Sciatic nerve (tissue), 2 donors: ENCODE data around the gene AGPAT3. TPM values are rescaled to one million over a fixed set of nuclear protein-coding genes. Genes with fewer than 3 reads are reported as not detected.
A peak's percentile ranks its signal among the peaks of the same experiment; 100 is the strongest.

Experiments
- ATAC-seq: fragments of 200-7000 bp; cut with Tn5 transposase; one replicate; pipeline ENCODE4 v1.9.1; 2020; ENCODE audit warnings: mild to moderate bottlenecking, moderate library complexity
- DNase-seq: peaks from one replicate; pipeline ENCODE4 v3.0.0-alpha.2; 2020; ENCODE audit warnings: low spot score
- intact Hi-C: fragments of 100-400 bp; cut with DNase I; formaldehyde crosslinking; loops from one replicate; pipeline ENCODE4 v1.14.2; 2022
- total RNA-seq: library from RNA; stranded (reverse); fragmentation: NEBNext Ultra II Directional; extraction: Animal tissue kit (Norgen Biotek cat#: 25700); gene quantifications from one replicate; pipeline ENCODE4 v1.2.1, GENCODE V29; 2021
- donor health status: DM: no; HTN: no; CAD: no.
- donor health status: DM: no; HTN: no; CAD: no.

The AGPAT3 gene
- total RNA-seq, 1 donor from 2014 or later = 51.8 TPM

DNA sequence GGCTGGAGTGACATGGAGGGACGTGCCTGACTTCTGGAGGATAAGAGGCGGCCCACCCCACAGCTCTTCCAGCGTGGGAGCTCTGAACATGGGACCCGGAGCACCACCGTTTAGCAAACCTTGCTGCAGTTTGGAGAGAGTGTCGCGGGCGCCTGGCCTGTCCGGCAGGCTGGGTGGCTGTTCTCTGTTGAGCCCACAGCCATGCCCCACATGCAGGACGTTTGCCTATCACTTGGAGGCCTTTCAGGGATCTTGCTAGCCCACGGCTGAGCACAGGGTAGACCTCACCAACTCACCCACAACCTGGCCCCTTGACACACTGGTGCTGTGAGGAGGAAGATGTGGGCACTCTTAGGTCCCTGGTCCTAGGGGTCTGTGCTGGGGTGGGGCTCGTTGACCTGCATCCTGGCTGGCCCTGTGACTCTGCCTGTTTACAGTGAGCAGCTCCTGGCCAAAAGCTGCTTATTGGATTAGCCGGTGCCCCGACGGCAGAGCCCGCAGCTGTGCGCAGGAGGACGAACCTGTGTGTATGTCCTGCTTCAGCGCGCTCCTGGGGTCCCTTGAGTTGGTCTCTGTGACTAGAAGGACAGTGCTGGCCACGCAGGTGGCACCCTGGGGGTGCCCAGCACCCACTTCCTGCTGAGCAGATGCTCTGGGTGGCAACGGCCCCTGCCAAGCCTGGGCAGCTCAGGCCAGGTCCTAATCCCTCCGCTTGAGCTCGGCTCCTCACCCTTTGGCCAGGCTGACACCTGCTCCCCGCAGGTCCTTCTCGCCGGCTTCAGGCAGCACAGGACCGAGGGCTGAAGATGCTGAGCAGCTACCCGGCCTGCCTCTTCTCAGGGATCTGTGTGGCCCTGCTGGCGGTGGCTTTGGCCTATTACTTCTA, 74.7 kb downstream of the AGPAT3 start:
- intact Hi-C loops = loop anchor here (10.0 kb wide), 1 partner anchor 55 kb away; no protein-coding TSS in a partner anchor
- DNase-seq (no peak), ATAC-seq (no peak)

DNA sequence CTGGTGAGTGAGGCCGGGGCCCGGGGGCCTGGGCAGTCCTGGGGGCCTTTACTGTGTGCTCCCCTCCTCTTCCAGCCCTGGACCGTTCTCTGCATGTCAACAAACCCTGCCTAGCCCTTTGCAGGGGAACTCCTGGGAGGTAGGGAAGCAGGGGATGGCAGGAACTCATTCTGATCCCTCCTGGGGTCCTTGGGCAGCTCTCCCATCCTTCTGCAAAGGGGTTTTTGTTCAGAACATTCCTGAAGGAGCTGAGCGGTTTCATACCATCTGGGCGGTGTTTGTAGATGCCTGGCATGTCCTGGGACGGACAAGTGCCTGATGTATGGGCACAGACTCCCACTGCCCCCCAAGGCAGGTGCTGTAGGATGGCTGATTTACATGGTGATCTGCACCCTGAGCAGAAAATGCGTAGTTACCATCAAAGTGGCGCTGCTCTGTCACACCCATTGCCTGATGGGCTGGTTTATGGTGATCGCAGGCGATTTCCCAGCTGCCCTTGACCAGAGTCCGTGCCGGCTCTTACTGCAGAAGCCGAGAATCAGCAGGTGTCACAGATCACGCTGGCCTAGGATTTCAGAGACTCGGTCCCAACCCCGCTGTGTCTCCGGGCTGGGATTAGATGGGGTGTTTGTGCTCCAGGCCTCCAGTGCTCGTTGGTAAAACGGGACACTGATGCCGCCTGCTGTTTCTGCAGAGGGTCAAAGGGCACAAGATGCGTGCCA, 75.5 kb downstream of the AGPAT3 start:
- intact Hi-C loops = loop anchor here (10.0 kb wide), 1 partner anchor 56 kb away; no protein-coding TSS in a partner anchor
- DNase-seq (no peak), ATAC-seq (no peak)

DNA sequence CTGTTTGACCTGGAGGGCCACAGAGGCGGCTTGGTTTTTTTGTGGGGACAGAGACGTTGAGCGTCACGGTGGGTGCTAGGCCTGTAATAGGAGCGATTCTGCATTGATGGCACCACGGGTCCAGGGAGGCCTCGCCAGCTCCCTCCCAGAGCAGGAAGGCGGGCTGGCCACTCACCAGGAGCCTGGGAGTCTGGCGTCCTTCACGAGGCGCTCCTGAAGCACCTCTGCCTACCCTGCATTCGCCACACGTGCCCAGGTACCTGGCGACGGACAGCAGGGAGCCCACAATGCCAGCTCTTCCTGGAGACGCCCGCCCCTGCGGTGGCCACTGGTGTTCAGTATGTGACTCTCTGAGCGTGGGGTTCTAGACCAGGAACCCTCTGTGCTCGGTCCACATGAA, 77.2 kb downstream of the AGPAT3 start:
- intact Hi-C loops = loop anchor here (10.0 kb wide), 1 partner anchor 57 kb away; no protein-coding TSS in a partner anchor
- ATAC-seq (no peak), DNase-seq (no peak)

DNA sequence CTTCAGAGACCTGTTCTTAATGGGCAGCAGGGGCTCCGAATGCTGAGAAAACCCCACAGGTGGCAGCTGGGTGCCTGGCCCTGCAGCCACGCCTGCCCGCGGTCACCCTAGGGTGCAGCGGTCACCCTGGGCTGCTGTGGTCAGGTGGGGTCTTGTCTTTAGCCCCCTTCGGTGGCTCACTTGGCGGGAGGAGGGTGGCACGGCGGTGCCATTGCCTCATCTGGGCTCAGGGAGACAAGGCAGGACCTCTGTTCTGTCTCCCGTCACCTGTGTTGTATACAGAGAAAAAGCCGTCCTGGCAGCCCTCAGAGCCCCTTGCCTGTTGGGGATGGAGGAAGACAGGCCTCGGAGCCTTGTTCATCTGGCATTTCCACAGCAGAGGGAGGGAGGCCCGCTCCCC, 77.6 kb downstream of the AGPAT3 start:
- no peak for DNase-seq
- ATAC-seq = no peak

DNA sequence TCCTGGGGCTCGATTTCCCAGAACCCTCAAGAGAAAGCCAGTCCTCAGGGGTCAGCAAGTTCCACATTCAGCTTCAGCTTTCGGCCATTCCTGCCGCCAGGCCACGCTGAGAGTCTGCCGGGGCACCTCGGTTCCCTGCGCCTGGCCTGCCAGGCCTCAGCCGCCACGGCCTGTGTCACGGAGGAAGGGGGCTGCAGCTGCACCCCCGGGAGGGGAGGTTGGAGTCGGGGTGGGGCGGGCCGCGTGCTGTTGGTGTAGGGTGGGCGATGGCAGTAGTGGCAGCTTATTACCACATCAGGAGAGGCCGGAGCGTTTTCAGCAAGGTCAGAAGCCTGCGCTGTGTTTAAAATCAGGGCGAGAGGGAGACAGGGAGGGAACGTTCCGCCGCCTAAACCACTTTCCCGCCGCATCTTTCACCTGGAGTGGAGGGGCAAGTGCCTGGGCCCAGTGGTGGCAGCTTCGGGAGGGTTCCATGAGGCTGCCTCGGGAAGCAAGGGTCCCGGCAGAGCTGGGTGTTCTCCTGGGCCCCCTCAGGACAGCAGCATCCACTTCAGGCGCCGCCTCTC, 78.6 kb downstream of the AGPAT3 start:
- intact Hi-C loops = loop anchor here (10.0 kb wide), 1 partner anchor 59 kb away; no protein-coding TSS in a partner anchor
- ATAC-seq = no peak
- no peak for DNase-seq

More for the DNA sequence above, 77.6 kb downstream of the AGPAT3 start:
- intact Hi-C loops = loop anchor here (10.0 kb wide), 1 partner anchor 58 kb away; no protein-coding TSS in a partner anchor

DNA sequence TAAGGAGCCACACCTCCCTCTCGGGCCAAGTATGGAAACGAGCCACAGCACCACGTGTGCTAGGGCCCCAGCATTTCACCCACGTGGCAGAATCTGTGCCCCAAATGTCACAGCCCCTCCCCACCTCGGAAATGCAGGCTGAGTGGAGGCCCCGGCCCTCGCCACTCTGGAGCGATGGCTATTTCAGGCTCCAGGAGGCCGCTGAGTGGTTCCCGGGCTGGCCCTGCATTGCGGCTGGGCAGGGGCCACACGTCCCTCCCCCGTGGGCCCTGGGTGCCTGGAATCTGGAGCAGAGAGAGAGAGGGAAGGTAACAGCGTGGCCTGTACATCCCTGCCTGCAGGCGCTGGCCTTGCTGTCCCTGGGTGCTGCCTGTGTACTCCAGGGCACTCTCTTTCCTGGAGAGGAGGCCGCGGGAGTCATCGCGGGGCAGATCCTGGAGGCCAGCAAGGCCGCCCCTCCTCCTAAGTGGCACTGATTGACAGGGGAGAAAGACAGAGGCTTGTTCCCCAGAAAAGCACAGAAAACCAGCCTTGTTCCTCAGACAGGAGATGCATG, 79.1 kb downstream of the AGPAT3 start:
- ATAC-seq (no peak), DNase-seq (no peak)
- intact Hi-C loops = loop anchor here (10.0 kb wide), 1 partner anchor 59 kb away; no protein-coding TSS in a partner anchor

DNA sequence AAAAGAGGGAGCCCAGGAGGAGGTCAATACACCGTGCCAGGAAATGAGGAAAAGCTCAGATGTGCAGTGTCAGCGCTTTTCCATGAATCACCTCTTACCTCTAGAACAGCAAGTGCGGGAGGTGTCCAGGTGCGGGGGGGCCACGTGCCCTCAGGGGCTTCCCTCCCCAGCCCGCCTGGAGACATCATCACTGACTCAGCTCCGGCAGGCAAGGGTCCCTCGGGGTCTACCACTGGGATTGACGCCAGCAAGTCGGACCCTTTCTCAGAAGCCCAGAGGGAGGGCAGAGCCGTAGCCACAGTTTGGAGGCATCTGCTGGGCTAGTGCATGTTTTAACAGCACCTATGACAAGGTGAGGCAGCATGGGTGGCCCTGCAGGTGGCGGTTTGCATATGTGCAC, 79.7 kb downstream of the AGPAT3 start:
- no peak for ATAC-seq
- DNase-seq = no peak
- intact Hi-C loops = loop anchor here (10.0 kb wide), 1 partner anchor 60 kb away; no protein-coding TSS in a partner anchor

DNA sequence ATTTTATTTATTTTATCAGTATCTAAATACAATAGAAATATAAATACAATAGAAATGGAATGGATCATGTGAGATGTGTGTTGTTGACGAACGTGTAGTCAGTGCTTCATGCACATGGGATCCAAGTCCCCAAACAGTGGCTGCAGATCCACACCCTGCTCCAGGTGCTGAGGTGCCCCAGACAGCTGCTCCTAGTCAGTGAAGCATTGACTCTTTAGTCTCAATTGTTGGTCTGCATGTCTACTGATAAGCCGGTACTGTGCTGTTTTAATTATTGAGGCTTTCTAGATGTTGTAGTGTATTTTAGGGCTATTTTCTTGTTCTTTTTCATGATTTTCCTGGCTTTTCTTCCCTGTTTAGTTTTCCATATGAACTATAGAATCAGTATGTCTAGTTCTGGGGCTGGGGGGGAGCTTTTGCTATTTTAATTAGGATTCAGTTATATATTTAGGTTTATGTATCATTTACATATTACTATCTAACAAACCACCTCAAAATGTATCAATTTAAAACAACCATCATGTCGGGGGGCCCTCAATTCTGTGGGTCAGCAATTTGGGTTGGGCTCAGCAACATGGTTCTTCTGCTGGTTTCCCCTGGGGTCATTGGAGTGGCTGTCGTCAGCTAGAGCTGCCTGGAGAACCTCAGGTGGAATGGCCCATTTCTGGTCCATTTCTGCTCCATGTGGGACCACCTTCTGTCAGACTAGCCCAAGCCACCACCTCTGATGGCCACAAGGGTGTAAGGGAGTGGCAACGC, 83.9 kb downstream of the AGPAT3 start:
- ATAC-seq = no peak
- intact Hi-C loops = loop anchor here (10.0 kb wide), 1 partner anchor 64 kb away; no protein-coding TSS in a partner anchor
- no peak for DNase-seq

DNA sequence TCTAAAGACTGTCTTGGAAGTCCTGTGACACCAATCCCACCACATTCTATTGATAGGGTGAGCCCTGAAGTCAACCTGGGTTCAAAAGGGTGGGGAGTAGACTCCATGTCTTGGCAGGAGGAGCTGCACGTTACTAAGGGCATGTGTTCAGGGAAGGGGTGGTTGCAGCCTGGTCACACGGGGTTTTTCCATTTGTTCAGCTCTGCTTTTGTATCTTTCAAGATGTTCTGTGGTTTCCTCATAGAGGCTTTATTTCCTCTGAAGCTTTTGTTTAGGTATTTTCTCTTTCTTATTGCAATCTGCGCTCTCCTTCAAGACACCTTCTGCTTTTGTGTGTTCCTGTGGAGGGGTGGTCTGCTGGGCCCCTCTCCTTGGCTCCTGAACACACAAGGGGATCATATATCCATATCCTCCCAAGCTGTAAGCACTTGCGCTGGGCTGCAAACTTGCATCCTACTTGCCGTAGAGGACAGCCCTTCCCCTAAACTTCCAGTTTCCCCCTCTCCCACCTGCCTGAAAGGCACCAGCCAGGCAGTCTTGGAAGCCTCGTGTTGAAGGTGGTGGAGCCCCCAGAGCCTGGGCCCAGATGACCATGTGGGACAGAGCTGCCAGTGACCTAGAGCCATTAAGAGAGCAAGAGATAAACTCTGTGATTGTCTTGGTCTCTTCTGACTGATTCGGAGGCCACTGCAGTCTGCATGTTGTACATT, 84.6 kb downstream of the AGPAT3 start:
- intact Hi-C loops = loop anchor here (10.0 kb wide), 1 partner anchor 65 kb away; no protein-coding TSS in a partner anchor
- no peak for ATAC-seq
- no peak for DNase-seq

DNA sequence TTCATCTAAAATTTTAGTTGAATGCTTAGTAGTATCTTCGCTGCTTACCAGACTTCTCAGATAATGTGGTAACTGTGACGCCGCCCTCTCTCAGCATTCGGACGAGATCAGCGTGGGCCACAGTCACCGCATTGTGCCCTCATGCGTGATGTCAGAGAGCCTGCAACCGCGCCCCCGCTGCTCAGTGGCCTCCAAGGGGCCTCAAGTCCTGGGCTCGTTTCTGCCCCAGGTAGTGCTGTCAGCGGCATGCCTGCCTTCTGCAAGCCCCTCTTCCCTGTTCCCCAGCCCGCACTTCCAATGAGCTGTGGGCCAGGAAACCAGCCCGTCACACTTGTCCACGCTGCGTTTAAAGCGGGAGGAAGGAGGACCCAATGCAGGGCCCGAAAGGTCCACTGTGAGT, 85.5 kb downstream of the AGPAT3 start:
- no peak for DNase-seq
- no peak for ATAC-seq
- intact Hi-C loops = no loop called here

DNA sequence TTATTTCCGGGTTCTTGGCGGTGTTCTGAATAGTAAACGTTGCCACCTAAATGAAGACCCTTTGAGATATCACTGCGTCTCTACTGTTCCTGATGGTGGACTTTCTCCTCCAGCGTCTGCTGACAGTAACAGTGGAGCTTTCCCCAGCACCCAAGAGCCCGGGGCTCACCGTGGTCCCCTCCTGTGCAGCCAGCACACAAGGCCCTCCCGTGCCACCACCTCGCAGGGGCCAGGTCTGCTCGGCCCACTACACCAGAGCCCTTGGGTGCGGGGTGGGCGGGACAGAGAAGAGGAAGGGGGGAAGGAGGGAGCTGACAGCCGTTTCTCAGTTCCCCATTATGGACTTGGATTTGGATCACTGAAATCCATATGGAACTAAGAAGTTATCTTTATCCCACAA, 85.9 kb downstream of the AGPAT3 start:
- intact Hi-C loops = no loop called here
- ATAC-seq (no peak), DNase-seq (no peak)

DNA sequence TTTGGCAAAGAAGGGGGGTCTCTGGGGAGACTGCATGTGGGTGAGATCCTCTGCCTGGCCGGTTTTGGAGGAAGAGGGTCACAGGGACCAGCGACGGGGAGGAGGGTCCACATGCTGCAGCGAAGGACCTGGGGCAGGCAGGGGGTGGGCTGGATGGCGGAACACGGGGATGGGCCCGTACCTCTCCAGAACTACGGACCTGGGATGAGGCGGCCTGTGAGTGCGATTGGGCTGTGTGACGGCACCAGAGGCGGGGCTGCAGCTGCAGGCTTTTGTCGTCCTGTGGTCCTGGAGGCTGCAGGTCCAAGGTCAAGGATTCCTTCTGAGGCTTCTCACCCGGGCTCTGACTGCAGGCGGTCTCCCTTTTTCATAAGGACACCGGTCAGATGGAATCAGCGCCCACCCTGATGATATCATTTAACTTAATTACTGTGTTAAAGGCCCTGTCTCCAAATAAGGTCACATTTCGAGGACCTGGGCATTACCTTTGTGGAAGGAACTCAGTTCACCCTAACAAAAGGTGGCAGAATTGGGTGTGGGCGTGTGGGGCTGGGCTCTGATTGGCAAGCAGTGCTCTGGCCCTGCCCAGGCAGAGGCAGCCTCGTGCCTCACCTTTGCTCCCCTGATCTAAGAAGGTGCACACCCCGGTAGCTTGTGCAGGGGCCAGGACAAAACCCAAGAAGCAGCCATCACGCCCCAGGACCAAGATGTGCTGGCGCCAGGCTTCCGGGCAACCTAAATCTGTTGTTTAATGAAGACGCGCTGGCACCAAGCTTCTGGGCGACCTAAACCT, 87.1 kb downstream of the AGPAT3 start:
- DNase-seq (no peak), ATAC-seq (no peak)
- intact Hi-C loops = no loop called here

DNA sequence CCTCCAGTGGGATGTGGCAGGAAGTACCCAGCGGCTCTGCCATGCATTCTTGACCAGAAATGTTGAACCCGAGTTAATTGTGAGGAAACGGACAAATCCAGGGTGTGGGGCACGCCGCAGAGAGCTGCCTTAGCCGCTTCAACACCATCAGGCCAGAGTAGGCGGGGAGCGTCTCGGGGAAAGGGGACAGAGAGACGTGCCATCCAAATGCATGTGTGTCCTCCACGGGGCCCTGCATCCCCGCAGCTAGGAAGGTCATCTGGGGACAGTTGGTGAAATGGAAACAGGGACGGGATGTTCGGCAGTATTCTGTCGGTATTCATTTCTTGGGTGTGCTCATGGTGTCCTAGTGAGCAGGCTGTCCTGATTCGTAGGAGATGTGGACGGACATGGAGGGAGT, 88.0 kb downstream of the AGPAT3 start:
- DNase-seq (no peak), ATAC-seq (no peak)
- intact Hi-C loops = no loop called here

DNA sequence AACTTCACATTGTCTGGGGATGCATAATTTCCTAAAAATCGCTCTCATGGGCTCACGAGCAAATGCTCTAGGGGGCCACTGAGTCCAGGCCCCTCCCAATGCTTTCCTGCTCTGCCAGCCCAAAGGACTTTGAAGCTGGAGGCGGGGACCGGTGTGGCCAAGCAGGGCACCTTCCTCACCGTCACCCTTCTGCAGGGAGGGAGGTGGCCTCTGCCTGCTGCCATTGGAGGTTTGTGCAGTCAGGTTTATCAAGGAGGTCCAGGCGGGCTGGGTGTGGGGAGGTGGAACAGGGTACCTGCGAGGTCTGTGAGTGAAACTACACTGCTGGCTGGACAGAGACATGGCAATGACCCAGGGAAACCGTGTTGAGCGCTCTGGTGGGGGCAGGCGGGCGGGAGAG, 89.0 kb downstream of the AGPAT3 start:
- ATAC-seq = no peak
- DNase-seq = no peak
- intact Hi-C loops = no loop called here

DNA sequence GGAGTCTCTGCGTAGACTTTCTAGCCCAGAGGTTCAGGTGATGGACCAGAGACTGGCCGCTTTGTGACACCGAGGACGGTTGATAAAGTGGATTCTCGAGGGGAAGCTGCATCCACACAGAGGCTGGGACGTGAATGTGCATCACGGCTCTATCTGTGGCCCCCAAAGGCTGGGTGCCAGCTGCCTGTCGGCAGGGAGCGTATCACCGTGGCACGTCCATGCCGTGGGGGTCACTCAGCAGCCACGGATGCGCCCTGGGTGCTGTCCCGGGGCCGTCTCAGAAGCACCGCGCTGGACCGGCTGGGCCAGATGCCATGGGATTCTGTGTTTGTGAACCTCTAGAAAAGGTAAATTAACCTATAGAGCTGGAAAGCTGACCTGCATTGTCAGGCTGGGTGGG, 89.9 kb downstream of the AGPAT3 start:
- DNase-seq = no peak
- no peak for ATAC-seq
- intact Hi-C loops = no loop called here

DNA sequence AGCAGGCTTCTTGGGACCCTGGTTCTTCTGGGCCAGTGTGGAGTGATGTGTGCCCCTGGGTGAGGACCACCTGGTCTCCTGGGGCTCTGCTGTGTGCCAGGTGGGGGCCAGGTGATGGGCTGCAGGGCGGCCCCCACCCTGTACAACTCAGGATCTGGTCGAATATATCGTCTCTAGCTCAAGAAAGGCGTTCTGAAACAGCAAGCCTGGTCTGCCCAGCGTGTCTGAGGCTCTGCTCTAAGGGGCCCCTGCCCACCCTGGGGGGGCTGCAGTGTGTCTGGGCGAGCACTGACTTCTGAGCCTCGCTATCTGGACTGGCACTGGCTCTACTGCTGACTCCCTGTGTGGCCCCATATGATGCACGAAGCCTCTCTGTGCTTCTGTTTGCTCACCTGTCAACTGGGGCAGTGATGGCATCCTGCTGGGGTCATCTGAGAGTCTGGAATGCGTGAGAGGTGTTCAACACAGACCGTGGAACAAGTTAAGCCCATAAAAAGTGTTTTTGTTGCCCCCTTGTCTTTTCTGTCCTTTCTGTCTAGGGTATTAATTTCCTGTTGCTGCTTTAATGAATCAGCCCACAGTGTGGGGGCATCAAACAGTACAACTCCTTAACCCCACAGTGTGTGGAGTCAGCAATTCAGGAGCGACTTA, 91.1 kb downstream of the AGPAT3 start:
- no peak for DNase-seq
- intact Hi-C loops = no loop called here
- ATAC-seq = no peak

DNA sequence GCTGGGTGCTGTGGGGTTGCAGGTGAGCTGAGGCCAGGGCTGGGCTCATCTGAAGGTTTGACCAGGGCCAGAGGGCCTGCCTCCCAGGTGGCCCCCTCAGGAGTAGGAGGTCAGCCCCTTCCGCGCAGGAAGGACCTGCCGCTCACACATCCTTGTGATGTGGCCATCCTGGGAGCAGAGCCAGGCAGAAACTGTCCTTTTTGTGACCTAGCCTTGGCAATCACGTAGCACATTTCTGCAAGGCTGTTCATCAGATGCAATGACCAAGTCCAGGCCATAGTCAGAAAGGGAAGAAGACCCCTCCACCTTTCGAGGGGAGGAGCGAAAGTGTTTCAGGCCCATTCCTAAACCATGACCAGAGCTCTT, 91.6 kb downstream of the AGPAT3 start:
- DNase-seq = no peak
- intact Hi-C loops = no loop called here
- peak; percentile 52 for ATAC-seq
